ENCODE measurements around the gene HAUS2.

DNA sequence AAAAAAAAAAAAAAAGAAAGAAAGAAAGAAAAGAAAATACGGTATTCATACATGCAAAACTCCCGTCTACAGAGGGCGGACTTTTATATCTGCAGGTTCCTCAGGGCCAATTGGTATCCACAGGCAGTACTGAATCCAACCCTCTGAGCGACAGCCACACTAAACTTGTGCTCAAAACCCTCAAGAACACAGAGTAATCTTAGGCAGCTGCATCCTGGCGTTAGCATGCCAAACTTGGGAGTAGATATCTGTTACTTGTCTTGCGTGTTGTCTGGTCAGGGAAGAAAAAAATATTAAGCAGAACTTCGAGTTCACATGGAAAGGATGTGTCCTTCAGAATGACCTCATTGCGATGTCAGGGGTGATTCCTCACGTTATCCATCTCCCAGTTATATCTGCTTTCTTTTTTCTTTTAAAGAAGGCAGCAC is 40.4 kb upstream of the HAUS2 start:
- TF ChIP-seq, protein P1, sequence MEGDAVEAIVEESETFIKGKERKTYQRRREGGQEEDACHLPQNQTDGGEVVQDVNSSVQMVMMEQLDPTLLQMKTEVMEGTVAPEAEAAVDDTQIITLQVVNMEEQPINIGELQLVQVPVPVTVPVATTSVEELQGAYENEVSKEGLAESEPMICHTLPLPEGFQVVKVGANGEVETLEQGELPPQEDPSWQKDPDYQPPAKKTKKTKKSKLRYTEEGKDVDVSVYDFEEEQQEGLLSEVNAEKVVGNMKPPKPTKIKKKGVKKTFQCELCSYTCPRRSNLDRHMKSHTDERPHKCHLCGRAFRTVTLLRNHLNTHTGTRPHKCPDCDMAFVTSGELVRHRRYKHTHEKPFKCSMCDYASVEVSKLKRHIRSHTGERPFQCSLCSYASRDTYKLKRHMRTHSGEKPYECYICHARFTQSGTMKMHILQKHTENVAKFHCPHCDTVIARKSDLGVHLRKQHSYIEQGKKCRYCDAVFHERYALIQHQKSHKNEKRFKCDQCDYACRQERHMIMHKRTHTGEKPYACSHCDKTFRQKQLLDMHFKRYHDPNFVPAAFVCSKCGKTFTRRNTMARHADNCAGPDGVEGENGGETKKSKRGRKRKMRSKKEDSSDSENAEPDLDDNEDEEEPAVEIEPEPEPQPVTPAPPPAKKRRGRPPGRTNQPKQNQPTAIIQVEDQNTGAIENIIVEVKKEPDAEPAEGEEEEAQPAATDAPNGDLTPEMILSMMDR (IDR thresholded peaks at IDR 0.05) = no peak
- no peak for TF ChIP-seq NFE2L2 (conservative IDR thresholded peaks at IDR 0.05; ENCODE audit: low read length)
- no peak for TF ChIP-seq POLR2A (IDR thresholded peaks at IDR 0.05; ENCODE audit: low read length)
- TF ChIP-seq ESRRA (IDR thresholded peaks at IDR 0.05; ENCODE audit: borderline replicate concordance, low read length) = no peak
- TF ChIP-seq SMC3 (IDR thresholded peaks at IDR 0.05) = no peak
- TF ChIP-seq MAFK (IDR thresholded peaks at IDR 0.05; ENCODE audit: partially characterized antibody) = no peak
- no peak for TF ChIP-seq HMGXB4 (CRISPR knock-in tag; IDR thresholded peaks at IDR 0.05; ENCODE audit: borderline replicate concordance)
- TF ChIP-seq USF2 (IDR thresholded peaks at IDR 0.05) = no peak
- TF ChIP-seq POLR2AphosphoS2 (conservative IDR thresholded peaks at IDR 0.05; ENCODE audit: low read length) = no peak
- TF ChIP-seq ZNF302 (CRISPR knock-in tag; IDR thresholded peaks at IDR 0.05) = no peak
- TF ChIP-seq ZFP36 (IDR thresholded peaks at IDR 0.05; ENCODE audit: borderline replicate concordance, partially characterized antibody) = no peak
- no peak for TF ChIP-seq CHD4 (IDR thresholded peaks at IDR 0.05; ENCODE audit: borderline replicate concordance)

All from A549 (cell line).